Measurements from ENCODE around the gene CHST4. TPM values are rescaled to one million over a fixed set of nuclear protein-coding genes. Genes with fewer than 3 reads are reported as not detected.

CHST4 gene
- total and polyA plus RNA-seq, 2 of the 4 experiments (the other 2 are of a cell fraction): not detected

GRCh38 chr16:71565812-71566700 lies 39.8 kb downstream of the CHST4 start:
- Histone ChIP-seq H3K9me3 (ENCODE audit: control insufficient read depth, insufficient read depth, low read length) (no peaks in the 10 kb centered on the region), H2AFZ (replicated peaks; ENCODE audit: low read length, poor library complexity) (peak overlapping the region; percentile 95), H3K4me1 (ENCODE audit: control insufficient read depth, insufficient read depth, low read length) (no peaks in the 10 kb centered on the region), H3K79me1 (ENCODE audit: low read depth in 1 of 2, low read length in 2 of 2) (no peaks in the 10 kb centered on the region), H3K4me2 (ENCODE audit: low read depth, low read length) (peak overlapping the region; percentile 98; the same call in 1 of the 2 replicates), H3K18ac (ENCODE audit: low read depth, low read length) (no peak overlapping the region), H3K23ac (ENCODE audit: low read depth, low read length) (no peak overlapping the region), H2BK5ac (ENCODE audit: low read depth, low read length, poor library complexity, severe bottlenecking) (no peak overlapping the region), H2BK20ac (ENCODE audit: low read depth, low read length) (no peak overlapping the region), H4K20me1 (ENCODE audit: insufficient read depth, low read length) (no peaks in the 10 kb centered on the region), H4K8ac (ENCODE audit: low read depth in 2 of 2, low read length in 2 of 2) (no peak overlapping the region; a peak in 1 of 4 replicates), H2AK5ac (ENCODE audit: low read depth, low read length) (no peak overlapping the region), H4K5ac (ENCODE audit: low read depth, low read length) (no peak overlapping the region), H3K14ac (replicated peaks; ENCODE audit: low read depth, low read length) (no peak overlapping the region), H3K56ac (ENCODE audit: extremely low read depth, insufficient read depth, low read length) (no peak overlapping the region), H3K27me3 (ENCODE audit: control insufficient read depth, insufficient read depth, low read length) (peaks cover 5% of the 10 kb centered on the region; the same call in 1 of the 2 replicates), H2BK15ac (ENCODE audit: low read depth, low read length) (no peak overlapping the region), H3K9me1 (ENCODE audit: insufficient read depth, low read length) (no peaks in the 10 kb centered on the region), H3K9ac (ENCODE audit: low read depth, low read length) (no peak overlapping the region), H2BK120ac (ENCODE audit: low read depth, low read length) (no peak overlapping the region), H4K91ac (ENCODE audit: insufficient read depth, low read depth, low read length) (no peak overlapping the region), H3K4ac (ENCODE audit: low read depth, low read length) (no peak overlapping the region), H3K27ac (ENCODE audit: insufficient read depth, low read length) (no peak overlapping the region), H3K36me3 (ENCODE audit: control insufficient read depth, insufficient read depth, low read length) (no peaks in the 10 kb centered on the region), H3K4me3 (ENCODE audit: insufficient read depth, low read depth, low read length) (peak overlapping the region; percentile 48; the same call in 1 of the 2 replicates), H2AK9ac (replicated peaks; ENCODE audit: low read depth, low read length, poor library complexity) (no peak overlapping the region)
- POLR2A ChIA-PET (ENCODE audit: unreplicated experiment): no interaction called here
- CTCF ChIA-PET: interaction anchor here (0.8 to 1.4 kb wide), 4 partner anchors 40 to 396 kb away, joined by 3 to 6 read pairs (median 3); no protein-coding TSS in a partner anchor
- BruUV-seq (replicated peaks): no TSS peak
- no peak for ATAC-seq (ENCODE audit: low read depth)
- TF ChIP-seq FOS (IDR thresholded peaks at IDR 0.05; ENCODE audit: low read depth, low read length) (no peak), MAFK (IDR thresholded peaks at IDR 0.05; ENCODE audit: low read depth, low read length) (no peak), RFX5 (IDR thresholded peaks at IDR 0.05; ENCODE audit: low read depth, low read length) (no peak), SMC3 (IDR thresholded peaks at IDR 0.05; ENCODE audit: low read depth, low read length) (no peak), CHD1 (IDR thresholded peaks at IDR 0.05; ENCODE audit: low read depth, low read length) (no peak), MAZ (IDR thresholded peaks at IDR 0.05; ENCODE audit: borderline replicate concordance, low read depth, low read length) (no peak), CTCF (conservative IDR thresholded peaks at IDR 0.05; ENCODE audit: low read depth, low read length) (no peak), NFE2L2 (IDR thresholded peaks at IDR 0.05; ENCODE audit: low read depth, low read length) (no peak), RCOR1 (IDR thresholded peaks at IDR 0.05; ENCODE audit: insufficient replicate concordance, low read length) (no peak), RAD21 (IDR thresholded peaks at IDR 0.05; ENCODE audit: low read length) (no peak), CEBPB (IDR thresholded peaks at IDR 0.05; ENCODE audit: low read depth, low read length) (no peak), ELK1 (IDR thresholded peaks at IDR 0.05; ENCODE audit: borderline replicate concordance, low read depth, low read length) (no peak), MXI1 (IDR thresholded peaks at IDR 0.05; ENCODE audit: borderline replicate concordance, low read depth, low read length) (no peak)
- dilution Hi-C loops (cut with HindIII; ENCODE audit: low sequenced_read_pairs, unreplicated experiment) (no loop called here), in situ Hi-C loops (cut with MboI; ENCODE audit: low sequenced_read_pairs) (no loop called here), intact Hi-C loops (cut with micrococcal nuclease) (loop anchor here (1.0 to 2.0 kb wide), 2 partner anchors 45 to 79 kb away; no protein-coding TSS in a partner anchor)
- DNase-seq: no peak
- no CpG with 5 or more reads among the region's 9 CpGs for WGBS, 2 experiments (ENCODE audit: extremely low coverage in 2 of 2, insufficient read length in 1 of 2)

Measured in IMR-90 (cell line).